ENCODE data around the gene ENOX1.
A peak's percentile ranks its signal among the peaks of the same experiment; 100 is the strongest.

Gene ENOX1

DNA sequence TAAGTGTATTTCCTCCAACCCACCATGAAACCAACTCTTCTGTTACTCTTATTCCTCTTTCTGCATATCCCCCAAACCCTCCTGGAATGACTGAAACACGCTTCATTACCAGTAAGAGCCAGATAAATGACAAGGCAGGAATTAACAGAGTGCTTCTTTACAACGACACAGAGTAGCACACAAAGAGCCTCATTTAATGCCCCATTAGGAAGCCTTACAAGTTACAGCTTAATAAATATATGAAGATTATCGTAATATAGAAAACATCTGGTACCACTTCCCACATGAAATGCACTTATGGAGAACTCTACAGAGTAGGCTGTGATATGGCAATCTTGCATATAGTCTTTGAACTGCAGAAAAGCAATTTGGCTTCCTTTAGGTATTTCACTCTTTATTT is 116.8 kb downstream of the ENOX1 start:
- no peak for DNase-seq (ENCODE audit: low read depth in 2 of 2)

DNA sequence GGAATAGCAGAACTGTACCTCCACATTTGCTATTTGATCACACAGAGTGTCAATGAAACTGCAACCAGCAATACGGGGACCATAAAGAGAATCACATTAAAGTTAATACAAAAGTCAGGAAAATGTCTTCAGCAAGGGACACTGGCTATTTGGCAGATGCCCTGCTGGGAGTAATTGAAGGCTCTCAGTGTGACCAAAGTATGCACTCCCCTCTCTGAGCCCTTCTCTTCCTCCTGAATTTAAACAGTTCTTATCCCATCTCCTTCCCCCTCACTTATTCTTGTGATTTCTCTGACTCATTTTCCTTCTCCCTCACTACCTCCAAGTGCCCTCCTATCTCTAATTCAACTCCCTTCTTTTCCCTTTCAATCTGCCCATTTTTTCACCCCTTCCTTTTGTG is 117.7 kb downstream of the ENOX1 start:
- DNase-seq (ENCODE audit: low read depth in 2 of 2) = no peak

DNA sequence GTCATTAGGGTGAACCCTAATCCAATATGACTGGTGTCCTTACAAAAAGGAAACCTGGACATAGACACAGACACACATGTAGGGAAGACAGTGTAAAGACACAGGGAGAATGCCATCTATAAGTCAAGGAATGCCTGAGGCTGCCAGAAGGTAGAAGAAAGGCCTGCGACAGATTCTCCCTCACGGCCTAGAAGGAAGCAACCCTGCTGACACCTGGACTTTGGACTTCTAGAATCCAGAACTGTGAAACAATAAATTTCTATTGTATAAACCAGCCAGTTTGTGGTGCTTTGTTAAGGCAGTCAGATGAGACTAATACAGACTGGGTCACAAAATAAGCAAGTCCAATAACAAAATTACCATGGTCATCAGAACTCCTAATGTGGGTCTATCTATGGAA is 120.4 kb downstream of the ENOX1 start:
- no peak for DNase-seq (ENCODE audit: low read depth in 2 of 2)

DNA sequence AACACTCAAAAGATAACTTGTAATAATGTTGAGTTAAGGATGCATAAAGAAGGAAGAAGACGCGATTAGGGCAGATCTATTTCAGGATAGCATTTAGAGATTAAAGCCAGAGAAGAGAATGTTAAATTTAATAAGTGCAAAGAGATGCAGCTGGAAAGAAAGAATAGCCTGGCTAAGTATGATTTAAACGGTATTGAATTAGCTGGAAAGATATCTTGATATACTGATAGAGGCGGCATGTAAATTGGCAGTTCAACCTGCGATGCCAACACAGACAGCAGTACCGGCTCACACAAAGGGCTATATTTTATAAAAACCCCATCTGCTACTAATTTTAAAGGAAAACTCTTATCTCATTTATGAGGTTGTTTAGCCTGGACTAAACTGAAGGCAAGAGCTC is 121.4 kb downstream of the ENOX1 start:
- no peak for DNase-seq (ENCODE audit: low read depth in 2 of 2)

GRCh38 chr13:43664700-43665191 is 122.0 kb downstream of the ENOX1 start:
- peak; percentile 62 to 68 for DNase-seq (ENCODE audit: low read depth in 2 of 2)

- DNase-seq (ENCODE audit: low read depth in 2 of 2) = peak; percentile 47 to 55
These were observed 123.2 kb downstream of the ENOX1 start for GRCh38 chr13:43663474-43664090.

GRCh38 chr13:43662976-43663375 is 123.8 kb downstream of the ENOX1 start:
- no peak for DNase-seq (ENCODE audit: low read depth in 2 of 2)

- DNase-seq (ENCODE audit: low read depth in 2 of 2) = no peak
These were observed 125.5 kb downstream of the ENOX1 start for GRCh38 chr13:43661161-43661830.

GRCh38 chr13:43657485-43657884 is 129.3 kb downstream of the ENOX1 start:
- no peak for DNase-seq (ENCODE audit: low read depth in 2 of 2)

- no peak for DNase-seq (ENCODE audit: low read depth in 2 of 2)
These were observed 132.8 kb downstream of the ENOX1 start for GRCh38 chr13:43653980-43654379.

DNA sequence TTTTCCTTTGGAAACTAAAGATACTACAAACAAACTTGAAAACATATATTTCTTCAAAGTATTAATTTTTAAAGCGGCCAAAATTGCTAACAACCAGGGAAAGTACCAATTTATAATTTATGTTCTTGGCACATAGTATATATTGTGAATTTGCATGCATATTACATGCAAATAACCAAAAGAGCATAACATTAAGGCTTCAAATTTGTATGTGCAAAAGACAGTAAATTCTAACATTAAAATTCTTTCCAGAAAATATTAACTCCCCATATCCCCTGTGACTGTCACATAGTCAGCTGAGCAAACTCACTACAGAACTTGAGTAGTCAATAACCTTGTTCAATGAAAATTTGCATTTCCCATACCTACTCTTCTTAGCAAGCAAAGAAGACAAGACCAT is 133.4 kb downstream of the ENOX1 start:
- no peak for DNase-seq (ENCODE audit: low read depth in 2 of 2)

DNA sequence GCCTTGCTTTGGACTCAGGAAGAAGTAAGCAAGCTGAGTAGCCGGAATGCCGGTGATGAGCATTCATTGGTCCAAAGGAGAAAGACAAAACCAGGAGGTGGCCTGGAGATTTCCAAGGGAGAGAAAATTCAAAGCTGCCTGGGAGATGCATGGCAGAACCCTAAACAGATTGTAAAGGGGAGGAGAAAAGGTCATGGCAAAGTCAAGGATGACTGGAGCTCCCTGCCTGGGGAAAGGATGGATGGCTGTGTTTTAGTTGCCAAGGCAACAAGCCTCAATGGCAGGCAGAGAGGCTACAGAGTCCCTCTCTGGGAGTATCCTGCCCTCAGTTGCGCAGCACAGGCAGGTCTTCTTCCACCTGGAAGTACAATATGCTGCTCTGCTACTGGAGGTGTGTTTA is 134.0 kb downstream of the ENOX1 start:
- DNase-seq (ENCODE audit: low read depth in 2 of 2) = no peak

DNA sequence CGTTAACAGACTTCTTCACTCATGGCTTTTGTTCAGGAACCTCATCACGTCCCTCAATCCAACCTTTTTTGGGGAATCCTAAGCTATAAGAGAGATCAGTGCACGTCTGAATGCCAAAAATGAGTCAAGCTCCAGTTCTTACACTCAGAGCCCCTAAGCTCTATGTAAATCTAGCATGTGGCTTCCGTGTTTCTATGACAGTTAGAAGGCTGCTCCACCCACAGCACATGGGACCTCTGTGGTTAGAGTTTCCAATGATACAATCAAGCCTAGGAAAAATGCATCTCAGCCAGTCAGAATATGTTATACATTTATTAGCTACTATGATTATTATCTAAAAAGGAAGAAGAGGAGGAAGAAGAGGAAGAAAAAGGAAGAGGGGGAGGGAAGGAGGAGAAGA is 135.9 kb downstream of the ENOX1 start:
- no peak for DNase-seq (ENCODE audit: low read depth in 2 of 2)

DNA sequence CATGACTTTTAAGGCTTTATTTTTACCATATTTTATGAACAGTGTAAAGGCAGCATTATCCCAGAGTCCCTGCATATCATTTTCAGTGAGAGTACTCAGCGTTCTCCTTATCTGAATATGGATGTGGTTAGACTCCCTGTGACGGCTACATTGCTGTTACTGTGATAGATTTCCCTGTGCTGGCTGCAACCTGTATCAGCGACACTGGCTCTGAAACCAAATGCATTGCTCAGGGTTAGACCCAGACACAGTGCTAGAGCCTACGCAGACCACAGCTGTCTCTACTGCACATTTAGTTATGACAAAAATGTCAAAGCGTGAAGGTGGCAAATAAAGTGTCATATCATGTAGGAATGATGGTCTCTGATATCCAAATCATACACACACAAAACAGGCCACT is 138.0 kb downstream of the ENOX1 start:
- DNase-seq (ENCODE audit: low read depth in 2 of 2) = no peak

GRCh38 chr13:43647471-43647870 is 139.3 kb downstream of the ENOX1 start:
- no peak for DNase-seq (ENCODE audit: low read depth in 2 of 2)

- DNase-seq (ENCODE audit: low read depth in 2 of 2) = no peak
These were observed 146.3 kb downstream of the ENOX1 start for GRCh38 chr13:43640476-43640875.

GRCh38 chr13:43631106-43631505 is 155.7 kb downstream of the ENOX1 start:
- no peak for DNase-seq (ENCODE audit: low read depth in 2 of 2)

GRCh38 chr13:43629691-43630480 is 156.9 kb downstream of the ENOX1 start:
- no peak for DNase-seq (ENCODE audit: low read depth in 2 of 2)

- no peak for DNase-seq (ENCODE audit: low read depth in 2 of 2)
These were observed 159.8 kb downstream of the ENOX1 start for GRCh38 chr13:43626994-43627393.

GRCh38 chr13:43614063-43614462 is 172.7 kb downstream of the ENOX1 start:
- DNase-seq (ENCODE audit: low read depth in 2 of 2) = no peak

- no peak for DNase-seq (ENCODE audit: low read depth in 2 of 2)
These were observed 175.2 kb downstream of the ENOX1 start for GRCh38 chr13:43611281-43612273.
